ENCODE measurements around the gene GCN1. TPM values are rescaled to one million over a fixed set of nuclear protein-coding genes. Genes with fewer than 3 reads are reported as not detected.

Gene GCN1
- total RNA-seq, 4 donors from 2014 or later = 52.5 to 99.4 (median 72.1) TPM

GRCh38 chr12:120161852-120162251 is 32.7 kb downstream of the GCN1 start:
- no peak for DNase-seq (ENCODE audit: low spot score)
- ATAC-seq (ENCODE audit: low FRiP score) = no peak
- no peak for TF ChIP-seq CTCF (IDR thresholded peaks at IDR 0.05)

GRCh38 chr12:120159509-120160237 is 34.8 kb downstream of the GCN1 start:
- DNase-seq (ENCODE audit: low spot score) (no peak), ATAC-seq (ENCODE audit: low FRiP score) (no peak)
- no peak for TF ChIP-seq CTCF (IDR thresholded peaks at IDR 0.05)

- no peak for ATAC-seq (ENCODE audit: low FRiP score)
- no peak for DNase-seq (ENCODE audit: low spot score)
- TF ChIP-seq CTCF (IDR thresholded peaks at IDR 0.05) = no peak
Measured at GRCh38 chr12:120158351-120158750, 36.2 kb downstream of the GCN1 start.

GRCh38 chr12:120157678-120158077 is 36.8 kb downstream of the GCN1 start:
- no peak for TF ChIP-seq CTCF (IDR thresholded peaks at IDR 0.05)
- ATAC-seq (ENCODE audit: low FRiP score) = no peak
- DNase-seq (ENCODE audit: low spot score) = no peak

- ATAC-seq (ENCODE audit: low FRiP score) = no peak
- DNase-seq (ENCODE audit: low spot score) = no peak
- TF ChIP-seq CTCF (IDR thresholded peaks at IDR 0.05) = no peak
Measured at GRCh38 chr12:120156315-120157259, 37.9 kb downstream of the GCN1 start.

- no peak for TF ChIP-seq CTCF (IDR thresholded peaks at IDR 0.05)
- ATAC-seq (ENCODE audit: low FRiP score) (no peak), DNase-seq (ENCODE audit: low spot score) (no peak)
Measured at GRCh38 chr12:120155072-120155471, 39.4 kb downstream of the GCN1 start.
